Measurements from ENCODE around the gene PTPRO.

GRCh38 chr12:15534322-15534721 lies 212.0 kb downstream of the PTPRO start:
- TF ChIP-seq, protein P1, sequence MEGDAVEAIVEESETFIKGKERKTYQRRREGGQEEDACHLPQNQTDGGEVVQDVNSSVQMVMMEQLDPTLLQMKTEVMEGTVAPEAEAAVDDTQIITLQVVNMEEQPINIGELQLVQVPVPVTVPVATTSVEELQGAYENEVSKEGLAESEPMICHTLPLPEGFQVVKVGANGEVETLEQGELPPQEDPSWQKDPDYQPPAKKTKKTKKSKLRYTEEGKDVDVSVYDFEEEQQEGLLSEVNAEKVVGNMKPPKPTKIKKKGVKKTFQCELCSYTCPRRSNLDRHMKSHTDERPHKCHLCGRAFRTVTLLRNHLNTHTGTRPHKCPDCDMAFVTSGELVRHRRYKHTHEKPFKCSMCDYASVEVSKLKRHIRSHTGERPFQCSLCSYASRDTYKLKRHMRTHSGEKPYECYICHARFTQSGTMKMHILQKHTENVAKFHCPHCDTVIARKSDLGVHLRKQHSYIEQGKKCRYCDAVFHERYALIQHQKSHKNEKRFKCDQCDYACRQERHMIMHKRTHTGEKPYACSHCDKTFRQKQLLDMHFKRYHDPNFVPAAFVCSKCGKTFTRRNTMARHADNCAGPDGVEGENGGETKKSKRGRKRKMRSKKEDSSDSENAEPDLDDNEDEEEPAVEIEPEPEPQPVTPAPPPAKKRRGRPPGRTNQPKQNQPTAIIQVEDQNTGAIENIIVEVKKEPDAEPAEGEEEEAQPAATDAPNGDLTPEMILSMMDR (IDR thresholded peaks at IDR 0.05) = no peak
- TF ChIP-seq POLR2A (IDR thresholded peaks at IDR 0.05) = no peak

All from Peyer's patch (tissue), 4 donors.